Smooth muscle cell (in vitro differentiated cells): ENCODE data around the gene PINK1. TPM values are rescaled to one million over a fixed set of nuclear protein-coding genes. Genes with fewer than 3 reads are reported as not detected.

Experiments
- DNase-seq: peaks from one replicate; lab custom pipeline; 2025; ENCODE audit not compliant: unreplicated experiment; lab: John Stamatoyannopoulos, UW
- H2AFZ ChIP-seq: fragments of 200-600 bp; sonication (generic); 2 replicates; pipeline ENCODE4 v1.6.0; 2016; ENCODE audit warnings: antibody characterized with exemption, low read depth, mild to moderate bottlenecking
- H3F3A ChIP-seq: fragments of 200-600 bp; sonication (generic); 2 replicates; pipeline ENCODE4 v1.6.0; 2017; ENCODE audit warnings: antibody characterized with exemption, low read depth
- H3K27ac ChIP-seq: fragments of 200-600 bp; sonication (generic); 2 replicates; pipeline ENCODE4 v1.5.1; 2016; ENCODE audit warnings: low read depth, mild to moderate bottlenecking
- H3K27me3 ChIP-seq: fragments of 200-600 bp; sonication (generic); 2 replicates; pipeline ENCODE4 v1.6.1; 2016; ENCODE audit warnings: low read depth, mild to moderate bottlenecking
- H3K36me3 ChIP-seq: fragments of 200-600 bp; sonication (generic); 2 replicates; pipeline ENCODE4 v1.5.1; 2016; ENCODE audit warnings: low read depth
- H3K4me1 ChIP-seq: fragments of 200-600 bp; sonication (generic); 2 replicates; pipeline ENCODE4 v1.5.1; 2016; ENCODE audit warnings: low read depth
- H3K4me2 ChIP-seq: fragments of 200-600 bp; sonication (generic); 2 replicates; pipeline ENCODE4 v1.6.0; 2016; ENCODE audit warnings: mild to moderate bottlenecking
- H3K4me3 ChIP-seq: fragments of 200-600 bp; sonication (generic); 2 replicates; pipeline ENCODE4 v1.5.1; 2016; ENCODE audit warnings: mild to moderate bottlenecking
- H3K79me2 ChIP-seq: fragments of 200-600 bp; sonication (generic); 2 replicates; pipeline ENCODE4 v1.6.0; 2016; ENCODE audit warnings: low read depth, mild to moderate bottlenecking
- H3K9ac ChIP-seq: fragments of 200-600 bp; sonication (generic); 2 replicates; pipeline ENCODE4 v1.6.0; 2016; ENCODE audit warnings: low read depth
- H3K9me3 ChIP-seq: fragments of 200-600 bp; sonication (generic); replicated peaks from 2 replicates; pipeline ENCODE4 v1.5.1; 2016; ENCODE audit warnings: low read depth
- H4K20me1 ChIP-seq: fragments of 200-600 bp; sonication (generic); 2 replicates; pipeline ENCODE4 v1.6.0; 2016; ENCODE audit warnings: low read depth
- WGBS: methylation state at CpG from one replicate; pipeline ENCODE4 v1.1.7; 2016; ENCODE audit warnings: low lambda C conversion rate; 5-methylcytosine and 5-hydroxymethylcytosine counted together
- polyA plus RNA-seq: library from polyadenylated mRNA; unstranded; fragments of >200 nt; fragmentation: Nextera tagmentation; extraction: Ambion mirVana; gene quantifications from 2 replicates; pipeline ENCODE4 v1.2.1, GENCODE V29; 2016
- total RNA-seq: library from RNA; depleted of rRNA; stranded (reverse); fragments of >200 nt; gene quantifications from 2 replicates; pipeline ENCODE4 v1.2.3, GENCODE V29; 2014
- TF ChIP-seq, protein P1 (sequence below): fragments of 200-600 bp; sonication (generic); IDR thresholded peaks from 2 replicates; pipeline ENCODE4 v1.5.1; 2017; ENCODE audit warnings: borderline replicate concordance, mild to moderate bottlenecking, antibody characterized with exemption; ENCODE audit not compliant: insufficient read depth, poor library complexity, severe bottlenecking

Gene PINK1
- total and polyA plus RNA-seq, 2 experiments from 2014 or later: 28.8 to 63.3 TPM

GRCh38 chr1:20663969-20664715 is 30.9 kb downstream of the PINK1 start:
- H3K4me2 ChIP-seq: no peak overlapping the region
- H3K79me2 ChIP-seq: peaks cover 20% of the 10 kb centered on the region
- no peaks in the 10 kb centered on the region for H3K27me3 ChIP-seq
- H3K36me3 ChIP-seq: no peaks in the 10 kb centered on the region
- TF ChIP-seq, protein P1, sequence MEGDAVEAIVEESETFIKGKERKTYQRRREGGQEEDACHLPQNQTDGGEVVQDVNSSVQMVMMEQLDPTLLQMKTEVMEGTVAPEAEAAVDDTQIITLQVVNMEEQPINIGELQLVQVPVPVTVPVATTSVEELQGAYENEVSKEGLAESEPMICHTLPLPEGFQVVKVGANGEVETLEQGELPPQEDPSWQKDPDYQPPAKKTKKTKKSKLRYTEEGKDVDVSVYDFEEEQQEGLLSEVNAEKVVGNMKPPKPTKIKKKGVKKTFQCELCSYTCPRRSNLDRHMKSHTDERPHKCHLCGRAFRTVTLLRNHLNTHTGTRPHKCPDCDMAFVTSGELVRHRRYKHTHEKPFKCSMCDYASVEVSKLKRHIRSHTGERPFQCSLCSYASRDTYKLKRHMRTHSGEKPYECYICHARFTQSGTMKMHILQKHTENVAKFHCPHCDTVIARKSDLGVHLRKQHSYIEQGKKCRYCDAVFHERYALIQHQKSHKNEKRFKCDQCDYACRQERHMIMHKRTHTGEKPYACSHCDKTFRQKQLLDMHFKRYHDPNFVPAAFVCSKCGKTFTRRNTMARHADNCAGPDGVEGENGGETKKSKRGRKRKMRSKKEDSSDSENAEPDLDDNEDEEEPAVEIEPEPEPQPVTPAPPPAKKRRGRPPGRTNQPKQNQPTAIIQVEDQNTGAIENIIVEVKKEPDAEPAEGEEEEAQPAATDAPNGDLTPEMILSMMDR: no peak
- no peak overlapping the region for H3K4me3 ChIP-seq
- no peaks in the 10 kb centered on the region for H4K20me1 ChIP-seq
- H3K9ac ChIP-seq: no peak overlapping the region
- H3F3A ChIP-seq: no peaks in the 10 kb centered on the region
- H3K4me1 ChIP-seq: peaks cover 6% of the 10 kb centered on the region
- H3K9me3 ChIP-seq: no peaks in the 10 kb centered on the region
- no peak overlapping the region for H3K27ac ChIP-seq
- 94% methylated on average over 12 of the region's 12 CpGs for WGBS
- no peak for DNase-seq
- H2AFZ ChIP-seq: no peak overlapping the region

GRCh38 chr1:20665726-20666125 is 32.5 kb downstream of the PINK1 start:
- H3K27ac ChIP-seq: no peak overlapping the region
- no peak overlapping the region for H3K9ac ChIP-seq
- peaks cover 4% of the 10 kb centered on the region for H3K79me2 ChIP-seq
- H3K4me3 ChIP-seq: no peak overlapping the region
- H3K27me3 ChIP-seq: no peaks in the 10 kb centered on the region
- no peaks in the 10 kb centered on the region for H3K36me3 ChIP-seq
- no peaks in the 10 kb centered on the region for H4K20me1 ChIP-seq
- TF ChIP-seq, protein P1: no peak
- no peaks in the 10 kb centered on the region for H3F3A ChIP-seq
- H3K4me2 ChIP-seq: no peak overlapping the region
- no peaks in the 10 kb centered on the region for H3K4me1 ChIP-seq
- 87% methylated on average over 12 of the region's 12 CpGs for WGBS
- no peaks in the 10 kb centered on the region for H3K9me3 ChIP-seq
- H2AFZ ChIP-seq: no peak overlapping the region
- DNase-seq: no peak

DNA sequence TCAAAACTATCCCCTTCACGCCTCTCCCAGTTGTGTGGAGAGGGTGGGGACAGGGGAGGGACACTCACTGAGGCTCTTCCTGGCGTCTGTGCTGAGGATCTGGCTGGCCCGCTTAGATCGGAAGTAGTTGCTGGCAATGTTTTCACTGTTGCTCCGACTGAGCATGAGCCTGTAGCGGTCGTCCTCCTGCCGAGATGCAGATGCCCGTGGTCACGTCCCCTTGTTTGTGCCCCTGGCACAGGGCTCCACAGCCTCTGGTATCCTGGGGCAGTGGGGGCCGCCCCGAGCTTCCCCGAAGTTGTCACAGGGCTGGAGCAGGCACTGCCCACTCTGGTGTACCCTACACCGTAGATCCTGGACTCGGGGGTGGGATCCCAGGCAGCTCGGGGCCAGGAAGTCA is 32.9 kb downstream of the PINK1 start:
- Histone ChIP-seq H3K79me2 (no peaks in the 10 kb centered on the region), H3K27ac (no peak overlapping the region), H2AFZ (no peak overlapping the region), H3K27me3 (no peaks in the 10 kb centered on the region), H3K9me3 (no peaks in the 10 kb centered on the region), H3F3A (no peaks in the 10 kb centered on the region), H3K4me2 (no peak overlapping the region), H3K4me3 (no peak overlapping the region), H3K9ac (no peak overlapping the region), H4K20me1 (no peaks in the 10 kb centered on the region), H3K4me1 (no peaks in the 10 kb centered on the region), H3K36me3 (no peaks in the 10 kb centered on the region)
- no peak for DNase-seq
- 94% methylated on average over 12 of the region's 16 CpGs for WGBS
- TF ChIP-seq, protein P1: no peak

- Histone ChIP-seq H3K4me2 (no peak overlapping the region), H3K27me3 (no peaks in the 10 kb centered on the region), H3K79me2 (no peaks in the 10 kb centered on the region), H3F3A (no peaks in the 10 kb centered on the region), H3K27ac (no peak overlapping the region), H3K9ac (no peak overlapping the region), H2AFZ (no peak overlapping the region), H3K4me3 (no peak overlapping the region), H3K4me1 (no peaks in the 10 kb centered on the region), H3K36me3 (no peaks in the 10 kb centered on the region), H3K9me3 (no peaks in the 10 kb centered on the region), H4K20me1 (no peaks in the 10 kb centered on the region)
- TF ChIP-seq, protein P1: no peak
- WGBS: 100% methylated on average over 1 of the region's 1 CpG
- DNase-seq: no peak
Measured at GRCh38 chr1:20666804-20667203, 33.5 kb downstream of the PINK1 start.
